GM12891 (cell line): Measurements from ENCODE around the gene LRRC17.

Experiments
- POLR2A ChIP-seq: IDR thresholded peaks from 2 replicates; pipeline ENCODE4 v1.6.1; 2011; ENCODE audit warnings: low read depth, low read length, control low read depth
- POLR2AphosphoS5 ChIP-seq: IDR thresholded peaks from 2 replicates; pipeline ENCODE4 v1.6.1; 2011; ENCODE audit warnings: low read depth, low read length, control low read depth
- TAF1 ChIP-seq: IDR thresholded peaks from 2 replicates; pipeline ENCODE4 v1.6.1; 2011; ENCODE audit warnings: low read depth, low read length, control low read depth

DNA sequence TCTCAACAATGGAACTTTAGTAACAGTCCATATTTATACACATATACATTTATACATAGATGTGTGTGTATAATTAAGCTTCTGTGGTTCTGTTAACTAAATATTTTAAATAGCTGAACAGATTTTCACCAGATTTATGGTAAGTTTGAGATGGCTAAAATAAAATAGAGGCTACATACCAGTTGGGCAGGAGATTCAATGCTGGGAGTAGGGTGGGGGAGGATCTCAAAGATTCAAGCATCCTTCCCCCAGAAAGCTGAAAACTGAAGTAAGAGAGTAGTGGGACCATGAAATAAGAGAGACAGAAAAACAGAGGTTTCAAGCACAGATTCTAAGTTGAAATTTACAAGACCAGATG is 14.0 kb downstream of the LRRC17 start:
- TF ChIP-seq POLR2A = no peak
- no peak for TF ChIP-seq POLR2AphosphoS5
- TF ChIP-seq TAF1 = no peak
